GM12878 (cell line): Measurements from ENCODE around the gene FBXO17. TPM values are rescaled to one million over a fixed set of nuclear protein-coding genes. Genes with fewer than 3 reads are reported as not detected.

ENCODE experiments used
- BHLHE40 ChIP-seq, 2 experiments: fragments of 450-650 bp in 1 of 2; IDR thresholded peaks; 2 replicates each; pipeline ENCODE4 v1.6.1; 2011 to 2017; ENCODE audit warnings: low read depth in 2 of 2, borderline replicate concordance in 1 of 2, improper control_type of control experiment in 1 of 2, low read length in 1 of 2, mild to moderate bottlenecking in 1 of 2
- CHD4 ChIP-seq: fragments of 200-600 bp; sonication (generic); IDR thresholded peaks from 2 replicates; pipeline ENCODE4 v1.6.1; 2016; ENCODE audit warnings: mild to moderate bottlenecking
- CREB1 ChIP-seq: IDR thresholded peaks from 2 replicates; pipeline ENCODE4 v1.6.1; 2012; ENCODE audit warnings: low read depth, mild to moderate bottlenecking, inconsistent platforms
- IRF5 ChIP-seq: fragments of 450-650 bp; IDR thresholded peaks from 2 replicates; pipeline ENCODE4 v1.6.1; 2017; ENCODE audit warnings: borderline replicate concordance
- KAT2A ChIP-seq: conservative IDR thresholded peaks from 2 replicates; pipeline ENCODE4 v1.6.1; 2011; ENCODE audit warnings: low read depth, low read length; ENCODE audit not compliant: control insufficient read depth
- KDM1A ChIP-seq: fragments of 200-600 bp; sonication (generic); IDR thresholded peaks from 2 replicates; pipeline ENCODE4 v1.6.1; 2016; ENCODE audit warnings: borderline replicate concordance
- MLLT1 ChIP-seq: fragments of 450-650 bp; IDR thresholded peaks from 2 replicates; pipeline ENCODE4 v1.6.1; 2016; ENCODE audit warnings: mild to moderate bottlenecking
- SMARCA5 ChIP-seq: fragments of 450-650 bp; IDR thresholded peaks from 2 replicates; pipeline ENCODE4 v1.6.1; 2017; ENCODE audit warnings: mild to moderate bottlenecking
- ZNF24 ChIP-seq: fragments of 450-650 bp; IDR thresholded peaks from 2 replicates; pipeline ENCODE4 v1.6.1; 2017; ENCODE audit warnings: antibody characterized with exemption, mild to moderate bottlenecking
- ZZZ3 ChIP-seq: IDR thresholded peaks from 2 replicates; pipeline ENCODE4 v1.6.1; 2011; ENCODE audit warnings: low read depth; ENCODE audit not compliant: control insufficient read depth, insufficient read length
- polyA plus RNA-seq, 11 experiments: library from polyadenylated mRNA; depleted of rRNA in 4 of 11; unstranded in 6 of 11; stranded (reverse) in 5 of 11; fragments of >200 nt; fragmentation: Nextera tagmentation in 4 of 11; fragmentation: Illumina TruSeq in 1 of 11; extraction: Ambion mirVana in 4 of 11; extraction: Trizol in 1 of 11; gene quantifications; 1 replicate in 1 of 11; 2 replicates in 10 of 11; pipeline versions ENCODE4 v1.2.1 to v1.2.3, GENCODE V29; 2011 to 2016; ENCODE audit warnings: inconsistent platforms in 2 of 11, missing spikeins in 2 of 11, low read depth in 1 of 11
- total RNA-seq, 4 experiments: library from RNA; depleted of rRNA in 3 of 4; stranded (reverse); fragments of >200 nt in 3 of 4; fragmentation: Illumina TruSeq in 1 of 4; extraction: Trizol in 1 of 4; gene quantifications; 2 replicates each; pipeline versions ENCODE4 v1.2.1 to v1.2.3, GENCODE V29; 2013 to 2021

Gene FBXO17
- total and polyA plus RNA-seq, 10 of the 15 experiments (the other 5 are each of a cell fraction or from before 2014, with no cell fraction given), result 2.2 to 11.1 (median 5.3) TPM

GRCh38 chr19:38930776-38931520 is 44.6 kb downstream of the FBXO17 start, which contains the start of gene MRPS12 (continued):
- TF ChIP-seq KDM1A, result no peak
- TF ChIP-seq SMARCA5, result peak; percentile 61
- TF ChIP-seq IRF5, result no peak
- TF ChIP-seq CREB1, result peak; percentile 94
- no peak for TF ChIP-seq KAT2A
- TF ChIP-seq BHLHE40 (IDR thresholded peaks at IDR 0.05; ENCODE audit: borderline replicate concordance in 1 of 2, low read depth in 2 of 2, low read length in 1 of 2), result no peak
- no peak for TF ChIP-seq CHD4
- TF ChIP-seq MLLT1, result no peak
- no peak for TF ChIP-seq ZNF24
- TF ChIP-seq ZZZ3, result no peak
